ENCODE results near the gene HMGB1.

- no peak for TF ChIP-seq CTCF (IDR thresholded peaks at IDR 0.05; ENCODE audit: low read depth, low read length)
- no peak for TF ChIP-seq MAX (IDR thresholded peaks at IDR 0.05; ENCODE audit: low read depth, low read length)
Measured at GRCh38 chr13:30479154-30479882, 13.6 kb upstream of the HMGB1 start.
